Suppressor macrophage treated with lipopolysaccharide for 1 hour (primary cell): ENCODE results near the gene CX3CR1.
A peak's percentile ranks its signal among the peaks of the same experiment; 100 is the strongest.
"Not testable (repeated sequence)": the region's sequence is repeated elsewhere in the genome, so short reads cannot be mapped to it uniquely, and the experiment has no call there.

Source experiments
- DNase-seq, 3 donors: peaks; one replicate each; pipeline ENCODE4 v3.0.0-alpha.2; 2020 to 2022

CX3CR1 gene, protein sequence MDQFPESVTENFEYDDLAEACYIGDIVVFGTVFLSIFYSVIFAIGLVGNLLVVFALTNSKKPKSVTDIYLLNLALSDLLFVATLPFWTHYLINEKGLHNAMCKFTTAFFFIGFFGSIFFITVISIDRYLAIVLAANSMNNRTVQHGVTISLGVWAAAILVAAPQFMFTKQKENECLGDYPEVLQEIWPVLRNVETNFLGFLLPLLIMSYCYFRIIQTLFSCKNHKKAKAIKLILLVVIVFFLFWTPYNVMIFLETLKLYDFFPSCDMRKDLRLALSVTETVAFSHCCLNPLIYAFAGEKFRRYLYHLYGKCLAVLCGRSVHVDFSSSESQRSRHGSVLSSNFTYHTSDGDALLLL

DNA sequence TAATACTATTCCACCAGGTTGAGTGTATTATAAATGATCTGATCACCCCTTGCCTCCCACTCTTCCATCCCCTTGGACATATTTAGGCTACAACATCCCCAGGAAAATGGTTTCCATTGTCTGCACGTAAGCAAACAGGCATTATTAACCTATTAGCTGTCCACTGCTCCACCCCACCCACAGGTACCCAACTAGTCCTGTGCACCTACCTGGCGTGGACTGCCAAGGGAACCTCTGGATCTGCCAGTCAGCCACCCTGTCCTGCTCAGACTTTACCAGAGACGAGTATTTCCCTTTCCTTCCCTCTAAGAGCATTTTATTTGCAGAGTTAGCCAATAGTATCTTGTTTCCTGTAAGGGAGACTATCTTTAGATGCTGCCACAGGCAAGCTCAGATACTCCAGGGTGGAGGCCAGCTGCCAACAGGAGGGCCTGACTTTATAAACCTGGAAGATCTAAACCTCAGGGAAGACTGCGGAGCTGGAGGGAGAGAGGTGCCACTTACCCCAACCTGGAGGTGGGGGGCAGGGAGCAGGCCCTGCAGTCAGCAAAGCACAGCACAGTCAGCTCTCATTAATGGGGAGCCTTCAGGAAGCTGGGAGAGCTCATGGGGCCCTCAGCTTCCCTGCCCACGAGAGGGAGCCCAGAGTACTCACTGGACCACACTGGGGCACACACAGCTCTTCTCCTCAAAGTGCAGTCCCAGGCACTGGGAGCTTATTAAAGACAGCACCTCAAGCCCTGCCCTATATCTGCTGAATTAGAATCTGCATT is at the start of gene CX3CR1:
Gene CX3CR1, minus strand, starts transcription at position 292 of the 773 bp plus-strand sequence. CDS start 13,527 bp downstream, outside the sequence.
- DNase-seq, result no peak

DNA sequence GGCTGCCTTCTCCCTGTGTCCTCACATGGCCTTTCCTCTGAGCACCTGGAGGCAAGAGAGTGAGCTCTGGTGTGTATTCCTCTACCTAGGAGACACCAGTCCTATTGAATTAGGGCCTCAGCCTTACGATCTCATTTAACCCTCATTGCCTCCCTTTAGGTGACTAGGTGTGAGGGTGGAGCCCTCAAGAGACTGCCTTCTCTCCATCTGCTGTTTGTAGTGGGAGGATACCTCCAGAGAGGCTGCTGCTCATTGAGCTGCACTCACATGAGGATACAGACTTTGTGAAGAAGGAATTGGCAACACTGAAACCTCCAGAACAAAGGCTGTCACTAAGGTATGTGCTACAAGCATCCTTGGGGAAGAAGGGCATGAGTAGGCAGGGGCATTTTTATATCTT is 49.7 kb upstream of the CX3CR1 start, which contains the start of gene CCR8:
Gene CCR8, plus strand, starts transcription at position 217 of the 400 bp plus-strand sequence. CDS start 2,623 bp downstream, outside the sequence.
- DNase-seq, result no peak

DNA sequence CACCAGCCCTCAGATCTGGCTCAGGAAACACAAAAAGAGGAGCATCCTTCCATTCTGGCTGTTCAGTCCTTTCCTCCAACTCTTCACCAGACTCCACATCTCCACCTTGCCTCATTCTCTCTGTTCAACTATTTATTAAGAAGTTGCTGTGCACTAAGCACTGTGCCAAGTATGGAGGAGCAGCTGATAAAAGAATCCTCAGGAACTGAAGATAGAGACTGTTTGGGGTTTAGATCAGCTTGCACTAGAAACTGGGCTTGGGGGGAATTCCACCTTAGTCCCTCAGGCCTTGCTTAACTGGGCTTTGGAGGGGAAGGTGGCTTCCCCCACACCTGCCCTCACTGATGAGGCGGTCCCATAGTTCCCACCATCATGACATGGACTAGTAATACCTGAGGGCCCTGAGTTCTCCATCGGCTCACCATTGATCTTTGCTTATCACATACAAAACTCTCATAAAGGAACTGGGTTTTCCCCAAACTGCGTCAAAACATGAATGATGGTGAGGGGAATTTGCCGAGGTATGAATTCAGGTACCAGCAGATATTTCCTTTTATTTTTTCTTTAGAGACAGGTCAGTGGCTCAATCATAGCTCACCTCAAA is 48.0 kb upstream of the CX3CR1 start:
- no peak for DNase-seq

DNA sequence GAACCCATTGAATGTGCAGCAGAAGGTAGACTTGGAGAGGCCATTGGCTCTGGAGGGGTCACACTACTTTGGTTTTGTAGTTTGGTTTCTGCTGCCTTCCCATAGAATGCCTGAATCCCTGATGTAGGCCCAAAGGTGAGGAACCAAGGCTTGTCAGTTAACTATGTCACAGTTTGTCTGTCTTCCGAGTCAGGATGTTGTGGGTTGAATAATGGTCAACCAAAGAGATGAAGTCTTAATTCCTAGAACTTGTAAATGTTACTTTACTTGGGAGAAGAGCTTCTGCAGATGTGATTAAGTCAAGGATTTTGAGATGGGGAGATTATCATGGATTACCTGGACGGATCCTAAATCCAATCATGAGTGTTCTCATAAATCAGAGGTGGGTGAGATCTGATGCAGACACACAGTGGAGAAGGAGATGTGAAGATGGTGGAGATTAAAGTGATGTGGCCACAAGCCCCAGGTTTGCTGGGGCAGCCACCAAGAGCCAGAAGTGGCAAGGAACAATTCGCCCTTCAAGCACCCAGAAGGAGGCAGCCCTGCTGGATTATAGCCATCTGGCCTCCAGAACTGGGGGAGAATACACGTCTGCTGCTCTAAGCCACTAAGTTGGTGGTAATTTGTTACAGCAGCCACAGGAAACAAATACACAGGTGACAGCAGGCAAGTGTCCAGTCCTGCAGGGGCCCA is 47.4 kb upstream of the CX3CR1 start:
- no peak for DNase-seq

DNA sequence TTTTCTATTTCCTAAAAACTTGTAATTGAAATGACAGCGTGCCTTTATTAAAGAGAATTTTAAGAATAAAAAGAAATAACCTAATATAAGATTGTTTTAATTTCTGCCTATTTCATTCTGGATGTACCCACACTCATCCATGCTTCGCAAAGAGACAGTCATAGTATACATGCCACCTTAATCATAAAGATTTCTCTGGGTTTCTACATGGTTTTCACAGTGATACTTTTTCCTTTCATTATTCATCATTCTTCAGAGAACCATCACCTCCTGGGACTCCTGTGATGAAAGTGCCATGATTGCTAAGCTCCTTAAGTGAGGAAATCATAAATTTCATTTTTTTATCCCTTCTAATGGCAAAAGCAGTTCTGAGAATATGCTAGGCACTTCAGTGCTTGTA is 45.4 kb upstream of the CX3CR1 start:
- DNase-seq, result no peak

DNA sequence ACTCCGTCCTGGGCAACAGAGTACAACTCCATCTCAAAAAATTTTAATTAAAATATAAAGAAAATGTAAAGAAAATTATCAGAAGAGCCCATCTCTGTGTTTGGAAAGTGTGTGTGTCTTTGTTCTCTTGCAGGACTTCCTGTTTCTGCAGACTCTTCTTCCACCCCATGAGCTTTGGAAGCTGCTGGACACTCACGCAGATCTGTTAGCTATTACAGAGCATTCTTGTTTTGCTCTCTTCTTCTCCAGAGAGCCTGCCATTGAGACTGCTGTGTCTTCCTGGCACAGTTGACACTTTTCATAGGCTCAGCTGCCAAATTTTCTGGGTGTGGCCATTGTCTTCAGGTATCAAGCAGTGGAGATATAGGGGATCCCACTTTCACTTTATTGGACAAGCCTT is 43.7 kb upstream of the CX3CR1 start:
- DNase-seq, result peak in 1 of 3 donors; percentile 0

DNA sequence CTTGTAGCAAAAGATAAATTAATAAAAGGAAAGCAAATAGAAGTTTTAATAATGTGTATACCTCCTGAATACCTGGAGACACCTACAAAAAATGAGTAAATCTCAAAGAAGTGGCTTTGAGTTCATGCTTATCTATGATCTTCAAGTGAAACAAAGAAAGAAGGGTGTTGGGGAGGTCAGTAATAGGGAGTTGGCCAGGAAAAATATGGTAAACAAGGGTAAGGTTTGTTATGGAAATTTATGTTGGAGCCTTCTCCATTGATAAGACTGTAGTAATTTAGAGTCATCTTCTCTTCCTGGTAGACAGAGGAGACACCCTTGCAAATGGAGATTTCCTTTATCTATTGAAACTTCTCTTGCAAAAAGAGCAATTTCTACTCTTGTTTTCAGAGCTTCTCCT is 43.1 kb upstream of the CX3CR1 start:
- DNase-seq, result no peak

DNA sequence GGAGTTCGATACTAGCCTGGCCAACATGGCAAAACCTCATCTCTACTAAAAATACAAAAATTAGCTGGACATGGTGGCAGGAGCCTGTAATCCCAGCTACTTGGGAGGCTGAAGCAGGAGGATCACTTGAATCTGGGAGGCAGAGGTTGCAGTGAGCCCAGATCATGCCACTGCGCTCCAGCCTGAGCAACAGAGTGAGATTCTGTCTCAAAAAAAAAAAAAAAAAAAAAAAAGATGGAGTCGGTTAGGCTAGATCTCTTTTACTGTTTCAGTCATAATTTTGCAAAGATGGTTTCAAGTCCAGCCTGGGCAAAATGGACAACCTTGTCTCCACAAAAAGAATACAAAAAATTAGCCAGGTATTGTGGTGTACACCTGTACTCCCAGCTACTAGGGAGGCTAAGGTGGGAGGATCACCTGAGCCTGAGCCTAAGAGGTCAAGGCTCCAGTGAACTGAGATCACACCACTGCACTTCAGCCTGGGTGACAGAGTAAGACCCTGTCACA is 42.4 kb upstream of the CX3CR1 start:
- not testable (repeated sequence) for DNase-seq

DNA sequence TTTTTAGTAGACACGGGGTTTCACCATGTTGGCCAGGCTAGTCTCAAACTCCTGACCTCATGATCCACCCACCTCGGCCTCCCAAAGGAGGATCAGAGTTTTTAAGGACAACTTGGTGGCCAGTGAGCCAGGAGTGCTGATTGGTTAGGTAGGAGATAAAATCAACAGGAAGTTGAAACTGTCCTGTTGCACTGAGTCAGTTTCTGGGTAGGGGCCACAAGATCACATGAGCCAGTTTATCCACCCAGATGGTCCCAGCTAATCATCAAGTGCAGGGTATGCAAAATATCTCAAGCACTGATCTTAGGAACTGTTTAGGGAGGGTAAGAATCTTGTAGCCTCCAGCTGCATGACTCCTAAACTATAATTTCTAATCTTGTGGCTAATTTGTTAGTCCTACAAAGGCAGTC is 41.7 kb upstream of the CX3CR1 start:
- DNase-seq, result not testable (repeated sequence)

DNA sequence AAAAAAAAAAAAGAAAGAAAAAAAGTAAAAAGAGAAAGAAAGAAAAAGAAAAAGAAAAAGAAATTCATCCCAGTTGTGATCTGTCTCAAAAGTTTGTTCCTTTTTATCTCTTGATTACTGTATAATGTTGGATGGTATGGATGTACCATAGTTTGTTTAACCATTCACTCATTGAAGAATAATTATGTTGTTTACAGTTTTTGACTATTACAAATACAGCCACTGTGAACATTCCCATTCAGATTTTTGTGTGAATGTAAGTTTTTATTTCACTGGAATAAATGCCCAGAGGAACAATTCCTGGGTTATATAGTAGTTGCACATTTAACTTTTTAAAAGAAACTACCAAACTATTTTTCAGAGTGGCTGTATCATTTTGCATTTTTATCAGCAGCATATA is 39.4 kb upstream of the CX3CR1 start:
- no peak for DNase-seq

DNA sequence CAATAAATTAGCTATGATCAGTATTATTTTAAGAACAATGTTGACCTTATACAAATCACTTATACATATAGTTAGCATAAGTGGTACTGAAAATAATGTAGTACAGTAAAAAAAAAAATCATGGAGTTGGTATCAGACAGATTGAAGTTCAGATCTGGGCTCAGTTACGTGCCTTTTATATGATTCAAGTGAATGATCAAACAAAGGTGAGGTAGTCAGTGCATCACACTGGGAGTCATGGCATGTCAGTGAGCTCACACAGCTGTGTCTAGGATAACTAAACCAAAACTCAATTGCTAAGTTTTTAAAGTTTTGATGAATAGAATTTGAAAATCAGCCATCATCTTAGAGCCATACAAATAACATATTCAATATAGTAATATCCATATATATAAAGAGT is 38.5 kb upstream of the CX3CR1 start:
- no peak for DNase-seq

DNA sequence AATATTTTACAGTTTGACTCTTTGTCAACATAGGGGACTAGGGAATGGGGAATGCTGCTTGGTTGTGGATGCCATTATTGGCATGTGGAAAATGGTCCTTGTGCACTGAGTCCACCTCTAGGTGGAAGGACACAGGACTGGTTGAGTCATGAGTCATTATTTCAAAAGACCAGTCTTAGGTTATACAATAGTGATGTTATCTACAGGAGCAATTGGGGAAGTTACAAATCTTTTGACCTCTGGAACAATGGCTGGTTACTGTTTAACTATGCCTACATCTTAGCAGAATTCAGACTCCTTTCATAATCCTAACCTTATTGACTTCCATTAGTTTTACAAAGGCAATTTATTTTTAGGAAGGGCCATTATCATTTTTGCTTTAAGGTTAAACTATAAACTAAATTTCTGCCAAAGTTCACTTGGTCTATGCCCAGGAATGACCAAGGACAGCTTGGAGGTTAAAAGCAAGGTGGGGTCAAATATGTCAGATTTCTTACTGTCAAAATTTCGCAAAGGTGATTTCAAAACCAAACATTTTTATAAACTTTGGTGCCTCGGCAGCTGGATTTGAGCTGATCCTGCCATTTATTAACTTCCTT is 37.8 kb upstream of the CX3CR1 start:
- DNase-seq, result peak; percentile 33 to 69 (median 69)

DNA sequence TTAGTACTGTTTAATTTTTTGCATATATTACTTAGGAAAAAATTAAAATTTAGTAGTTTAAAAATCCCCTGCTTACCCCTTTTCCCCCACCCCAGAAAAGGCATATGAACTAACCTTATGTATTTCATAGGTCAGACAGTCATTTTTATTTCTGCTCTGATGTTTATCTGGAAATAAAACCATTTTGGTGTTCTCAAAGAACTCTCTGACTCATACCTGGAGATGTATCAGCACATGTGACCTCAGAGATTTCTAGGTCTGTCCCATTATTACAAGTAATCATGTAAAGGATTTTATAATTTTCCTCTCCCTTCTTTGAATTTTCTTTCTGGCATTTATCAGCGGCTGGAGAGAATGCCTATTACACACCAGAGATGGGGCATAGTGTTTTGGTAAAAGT is 35.6 kb upstream of the CX3CR1 start:
- DNase-seq, result no peak

DNA sequence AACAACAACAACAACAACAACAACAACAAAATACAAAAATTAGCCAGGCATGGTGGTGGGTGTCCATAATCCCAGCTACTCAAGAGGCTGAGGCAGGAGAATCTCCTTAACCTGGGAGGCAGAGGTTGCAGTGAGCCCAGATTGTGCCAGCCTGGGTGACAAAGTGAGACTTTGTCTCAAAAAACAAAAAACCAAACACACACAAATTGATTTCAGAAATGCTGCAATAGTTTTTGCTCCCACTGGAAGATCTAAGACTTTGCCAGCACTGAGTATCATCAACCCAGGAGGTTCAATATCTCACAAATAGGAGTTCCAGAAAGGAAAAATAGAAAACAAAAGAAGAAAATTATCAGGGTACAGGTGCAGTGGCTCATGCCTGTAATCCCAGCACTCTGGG is 33.5 kb upstream of the CX3CR1 start:
- no peak for DNase-seq

DNA sequence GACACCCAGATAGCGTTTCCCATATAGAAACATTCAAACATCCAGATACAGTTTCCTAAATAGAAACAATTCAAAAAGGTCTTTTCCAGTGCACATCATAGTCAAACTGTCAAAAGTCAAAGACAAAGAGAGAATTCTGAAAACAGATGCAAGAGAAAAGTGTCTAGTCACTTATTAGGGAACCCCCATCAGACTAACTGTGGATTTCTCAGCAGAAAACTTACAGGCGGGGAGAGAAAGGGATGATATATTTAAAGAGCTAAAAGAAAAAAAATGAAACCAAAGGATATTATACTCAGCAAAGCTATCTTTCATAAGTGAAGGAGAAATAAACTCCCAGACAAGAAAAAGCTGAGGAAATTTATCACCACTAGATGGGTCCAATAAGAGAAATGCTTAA is 22.3 kb upstream of the CX3CR1 start:
- no peak for DNase-seq

DNA sequence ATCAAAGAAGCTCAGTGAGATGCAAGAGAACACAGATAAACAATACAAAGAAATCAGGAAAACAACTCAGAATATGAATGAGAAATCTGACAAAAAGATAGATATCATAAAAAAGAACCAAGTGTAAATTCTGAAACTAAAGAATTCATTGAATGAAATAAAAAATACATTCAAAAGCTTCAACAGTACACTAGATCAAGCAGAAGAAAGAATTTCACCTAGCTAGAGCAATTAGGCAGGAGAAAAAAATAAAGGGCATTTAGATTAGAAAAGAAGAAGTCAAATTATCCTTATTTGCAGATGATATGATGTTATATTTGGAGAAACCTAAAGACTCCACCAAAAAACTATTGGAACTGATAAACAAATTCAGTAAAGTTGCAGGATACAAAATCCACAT is 19.4 kb upstream of the CX3CR1 start:
- no peak for DNase-seq

DNA sequence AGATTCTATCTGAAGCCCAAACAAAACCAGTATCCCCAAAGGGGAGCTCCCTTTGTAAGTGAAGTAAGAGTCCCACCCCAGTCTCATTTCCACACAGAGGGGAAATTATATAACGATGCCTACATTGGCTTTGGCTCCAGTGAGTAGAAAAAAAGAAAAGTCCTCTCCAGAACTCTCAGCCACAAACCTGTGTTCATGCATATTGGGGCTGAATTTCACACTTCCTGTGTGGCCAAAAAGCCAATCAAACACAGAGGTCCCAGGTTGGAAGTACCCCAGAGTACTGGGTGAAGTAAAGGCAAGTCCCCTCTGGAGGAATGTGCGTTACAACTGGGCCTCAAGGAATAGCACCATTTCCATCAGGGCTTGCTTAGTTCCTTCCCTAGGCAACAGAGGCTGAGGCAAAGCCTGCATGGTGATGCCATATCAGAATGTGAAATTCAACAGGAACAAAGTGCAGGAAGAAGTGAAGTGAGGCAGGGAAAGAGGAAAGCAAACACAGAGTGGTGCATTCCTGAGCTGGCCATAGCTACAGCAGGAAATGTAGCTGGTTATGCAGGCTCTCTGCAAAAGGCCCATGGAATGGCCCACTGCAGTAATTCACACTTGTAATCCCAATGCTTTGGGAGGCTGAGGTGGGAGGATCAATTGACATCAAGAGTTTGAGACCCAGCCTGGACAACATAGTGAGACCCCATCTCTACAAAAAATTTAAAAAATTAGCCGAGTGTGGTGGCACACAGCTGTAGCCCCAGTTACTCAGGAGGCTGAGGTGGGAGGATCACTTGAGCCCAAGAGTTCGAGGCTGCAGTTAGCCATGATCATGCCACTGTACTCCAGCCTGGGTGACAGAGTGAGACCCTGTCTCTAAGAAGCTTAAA is 16.6 kb upstream of the CX3CR1 start:
- no peak for DNase-seq

DNA sequence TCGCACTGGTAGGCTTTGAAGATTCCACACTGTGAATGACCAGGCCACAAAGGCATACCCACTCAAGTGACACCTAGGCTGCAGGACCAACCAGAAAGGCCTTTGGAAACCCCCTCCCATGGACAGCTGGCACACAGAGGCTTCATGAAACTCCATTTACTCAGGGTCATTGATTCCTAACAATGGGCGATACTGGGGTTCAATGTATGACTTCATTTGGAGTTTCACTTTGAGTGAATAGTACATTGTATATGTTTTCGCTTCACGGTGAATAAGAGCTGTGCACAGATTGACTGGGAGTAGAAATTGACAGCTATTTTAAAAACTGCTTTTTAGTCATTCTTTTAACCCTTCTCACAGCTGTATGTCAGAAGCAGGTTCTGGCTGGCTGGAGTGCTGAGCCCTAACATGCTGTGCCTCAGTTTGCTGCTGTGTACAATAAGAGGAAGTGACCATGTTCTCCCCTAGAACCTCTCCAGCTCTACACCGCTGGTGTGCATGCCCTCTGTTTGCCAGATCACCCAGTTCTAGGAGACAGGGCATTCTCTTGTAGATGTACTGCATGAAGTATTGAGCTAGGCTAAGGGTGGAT is 15.4 kb upstream of the CX3CR1 start:
- DNase-seq, result no peak

DNA sequence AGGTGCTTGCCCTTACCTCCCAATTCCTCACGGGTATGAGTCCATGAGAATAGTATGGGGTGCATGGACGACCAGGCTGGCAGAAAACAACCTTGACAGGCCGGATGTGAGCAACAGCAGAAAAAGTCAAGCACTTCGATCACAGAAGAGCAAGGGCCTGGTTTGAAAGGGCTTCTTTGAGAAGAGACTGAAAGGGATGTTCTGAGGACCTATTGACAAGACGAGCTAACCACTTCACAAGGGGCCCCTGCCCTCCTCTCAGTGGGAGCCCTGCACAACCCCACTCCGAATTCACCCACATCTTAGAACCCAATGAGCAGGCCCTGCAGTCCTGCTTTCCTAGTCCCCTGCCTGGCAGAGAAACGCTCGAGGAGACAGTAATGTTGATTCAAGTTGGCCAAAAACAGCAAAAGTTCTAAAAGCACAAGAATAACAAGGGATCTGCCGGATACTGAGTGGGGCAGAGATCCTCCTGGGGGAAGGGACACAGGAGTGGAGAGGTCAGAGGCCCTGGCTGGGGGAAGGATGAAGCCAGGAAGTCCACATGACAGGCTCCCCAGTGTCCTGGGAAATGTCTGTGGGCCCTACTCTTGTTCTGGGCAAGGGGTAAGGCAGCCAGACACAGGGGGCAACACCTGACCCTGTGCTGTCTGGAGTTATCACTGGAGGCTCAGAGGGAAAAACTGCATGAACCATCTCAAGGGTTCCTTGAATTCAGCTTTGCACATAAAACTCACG is 14.8 kb upstream of the CX3CR1 start:
- no peak for DNase-seq

DNA sequence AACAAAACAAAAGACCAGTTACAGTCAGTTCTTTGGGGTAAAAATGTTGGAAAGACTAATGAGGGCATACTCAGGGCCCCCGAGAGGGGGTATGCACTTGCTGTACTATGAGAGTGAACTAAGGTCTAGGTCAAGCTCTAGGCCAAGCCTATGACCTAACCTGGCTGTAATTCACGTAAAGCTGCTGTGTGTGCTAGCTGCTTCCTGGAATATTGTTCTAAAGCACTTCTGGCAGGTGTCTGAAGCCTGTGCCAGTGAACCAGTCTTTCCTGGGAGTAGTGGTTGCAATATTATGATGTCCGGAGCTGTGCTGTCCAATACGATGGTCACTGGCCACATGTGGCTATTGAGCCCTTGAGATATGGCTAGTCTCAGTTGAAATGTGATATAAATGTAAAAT is 13.1 kb upstream of the CX3CR1 start:
- no peak for DNase-seq
